ENCODE data around the gene GPX5.

GPX5 gene

DNA sequence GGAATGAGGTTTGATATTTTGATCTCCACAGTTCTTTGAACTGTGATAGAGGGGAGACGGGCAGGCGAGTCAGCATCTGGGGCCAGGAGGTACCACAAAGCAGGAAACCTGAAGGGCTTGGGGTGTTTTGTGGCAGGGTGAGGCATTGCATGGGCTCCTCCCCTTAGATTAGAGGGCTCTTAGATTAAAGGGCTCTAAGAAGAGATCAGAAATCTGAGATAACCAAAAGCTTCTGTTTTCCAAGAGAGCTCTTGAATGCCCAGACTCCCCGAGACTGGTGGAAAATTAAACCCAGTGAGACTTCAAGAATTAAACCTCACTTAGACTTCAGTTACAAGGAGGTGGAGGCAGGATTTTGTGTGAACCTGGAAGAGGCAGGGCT lies 2.4 kb upstream of the GPX5 start:
- no peak for TF ChIP-seq CTCF (IDR thresholded peaks at IDR 0.05; ENCODE audit: insufficient read depth, low read length)
- H3K4me3 ChIP-seq (replicated peaks; ENCODE audit: insufficient read depth, low read length) = no peak overlapping the region
- peaks cover 17% of the 10 kb centered on the region for H3K27me3 ChIP-seq (ENCODE audit: insufficient read depth, poor library complexity, severe bottlenecking)
- no peak for DNase-seq (ENCODE audit: low read depth in 1 of 2, low spot score in 1 of 2)
- no peak overlapping the region for H3K27ac ChIP-seq (replicated peaks)

DNA sequence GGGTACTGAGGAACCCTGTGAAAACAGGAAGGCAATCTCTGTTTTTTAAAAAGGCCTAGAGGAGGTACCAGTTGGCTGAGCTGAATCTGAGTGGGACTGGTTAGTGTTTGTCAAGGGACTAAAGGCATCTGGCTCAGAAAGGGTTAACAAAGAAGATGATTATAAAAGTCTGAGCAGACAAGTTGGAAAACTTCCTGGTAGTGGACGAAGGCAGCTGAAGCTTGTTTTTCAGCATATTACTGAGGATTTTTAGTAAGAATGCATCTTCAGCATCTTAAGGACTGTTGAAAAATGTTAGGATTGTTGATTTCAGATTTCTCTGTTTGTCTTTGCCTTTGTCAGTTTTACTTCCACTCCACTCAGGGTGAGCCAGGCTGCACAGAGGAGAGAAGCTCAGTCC lies 5.1 kb downstream of the GPX5 start:
- Histone ChIP-seq H3K27me3 (ENCODE audit: insufficient read depth, poor library complexity, severe bottlenecking) (peaks cover 9% of the 10 kb centered on the region), H3K4me3 (replicated peaks; ENCODE audit: insufficient read depth, low read length) (no peak overlapping the region), H3K27ac (replicated peaks) (no peak overlapping the region)
- DNase-seq (ENCODE audit: low read depth in 1 of 2, low spot score in 1 of 2) = no peak
- TF ChIP-seq CTCF (IDR thresholded peaks at IDR 0.05; ENCODE audit: insufficient read depth, low read length) (no peak), POLR2AphosphoS5 (IDR thresholded peaks at IDR 0.05; ENCODE audit: low read depth) (no peak), SPI1 (IDR thresholded peaks at IDR 0.05; ENCODE audit: borderline replicate concordance, low read depth) (no peak), REST (IDR thresholded peaks at IDR 0.05; ENCODE audit: insufficient replicate concordance, low read depth) (no peak), GABPA (IDR thresholded peaks at IDR 0.05; ENCODE audit: low read depth) (no peak)

DNA sequence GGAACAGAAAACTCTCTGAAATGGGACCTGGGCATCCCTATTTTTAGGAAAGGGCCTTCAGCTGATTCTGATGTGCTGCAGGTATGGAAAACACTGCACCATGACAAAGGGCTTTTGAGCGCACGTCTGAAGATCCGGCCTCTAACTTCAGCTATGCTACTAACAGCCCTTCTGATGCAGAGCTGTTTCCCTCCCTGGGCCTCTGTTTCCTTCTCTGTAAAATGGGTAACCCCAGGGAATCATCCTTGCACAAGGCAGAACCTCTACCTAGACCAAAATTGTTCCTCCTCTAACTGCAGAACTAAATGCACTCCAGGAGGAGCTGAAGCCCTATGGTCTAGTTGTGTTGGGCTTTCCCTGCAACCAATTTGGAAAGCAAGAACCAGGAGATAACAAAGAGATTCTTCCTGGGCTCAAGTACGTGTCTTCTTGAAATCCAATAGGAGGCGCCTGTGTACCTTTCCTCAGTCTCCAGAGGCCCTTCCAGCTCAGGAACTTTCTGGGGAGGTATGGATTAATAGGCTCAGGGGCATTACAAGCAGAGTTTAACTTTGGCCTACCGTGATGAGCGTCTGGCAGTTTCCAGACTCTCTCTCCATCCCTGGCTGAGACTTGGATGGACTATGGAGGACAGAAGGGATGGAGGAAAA lies 5.9 kb downstream of the GPX5 start:
- DNase-seq (ENCODE audit: low read depth in 1 of 2, low spot score in 1 of 2) = no peak
- TF ChIP-seq POLR2AphosphoS5 (IDR thresholded peaks at IDR 0.05; ENCODE audit: low read depth) (no peak), GABPA (IDR thresholded peaks at IDR 0.05; ENCODE audit: low read depth) (no peak), SPI1 (IDR thresholded peaks at IDR 0.05; ENCODE audit: borderline replicate concordance, low read depth) (no peak), CTCF (IDR thresholded peaks at IDR 0.05; ENCODE audit: insufficient read depth, low read length) (no peak), REST (IDR thresholded peaks at IDR 0.05; ENCODE audit: insufficient replicate concordance, low read depth) (no peak)
- H3K4me3 ChIP-seq (replicated peaks; ENCODE audit: insufficient read depth, low read length) = no peak overlapping the region
- no peak overlapping the region for H3K27ac ChIP-seq (replicated peaks)
- peaks cover 9% of the 10 kb centered on the region for H3K27me3 ChIP-seq (ENCODE audit: insufficient read depth, poor library complexity, severe bottlenecking)

- Histone ChIP-seq H3K27ac (replicated peaks) (no peak overlapping the region), H3K27me3 (ENCODE audit: insufficient read depth, poor library complexity, severe bottlenecking) (peaks cover 12% of the 10 kb centered on the region), H3K4me3 (replicated peaks; ENCODE audit: insufficient read depth, low read length) (no peak overlapping the region)
- no peak for DNase-seq (ENCODE audit: low read depth in 1 of 2, low spot score in 1 of 2)
- TF ChIP-seq REST (IDR thresholded peaks at IDR 0.05; ENCODE audit: insufficient replicate concordance, low read depth) (no peak), CTCF (IDR thresholded peaks at IDR 0.05; ENCODE audit: insufficient read depth, low read length) (no peak), SPI1 (IDR thresholded peaks at IDR 0.05; ENCODE audit: borderline replicate concordance, low read depth) (no peak), POLR2AphosphoS5 (IDR thresholded peaks at IDR 0.05; ENCODE audit: low read depth) (no peak), GABPA (IDR thresholded peaks at IDR 0.05; ENCODE audit: low read depth) (no peak)
These were observed 8.6 kb downstream of the GPX5 start for GRCh38 chr6:28534306-28534705.

All from HL-60 (cell line).